KMS-11 (cell line): Measurements from ENCODE around the gene RUVBL2.

Experiments
- H2AFZ ChIP-seq: fragments of 200-600 bp; sonication (generic); 2 replicates; pipeline ENCODE4 v1.6.1; 2016; ENCODE audit warnings: antibody characterized with exemption, mixed run types, low read depth
- H3K27ac ChIP-seq: fragments of 200-600 bp; sonication (generic); 2 replicates; pipeline ENCODE4 v1.6.1; 2016; ENCODE audit warnings: mild to moderate bottlenecking, mixed run types
- H3K27me3 ChIP-seq: fragments of 200-600 bp; sonication (generic); 2 replicates; pipeline ENCODE4 v1.6.1; 2017; ENCODE audit warnings: mild to moderate bottlenecking, low read depth, mixed run types, moderate library complexity; ENCODE audit not compliant: insufficient read depth
- H3K36me3 ChIP-seq: fragments of 200-600 bp; sonication (generic); 2 replicates; pipeline ENCODE4 v1.6.1; 2017; ENCODE audit warnings: mild to moderate bottlenecking, mixed run types; ENCODE audit not compliant: insufficient read depth
- H3K4me1 ChIP-seq: fragments of 200-600 bp; sonication (generic); 2 replicates; pipeline ENCODE4 v1.6.1; 2016; ENCODE audit warnings: mild to moderate bottlenecking, low read depth, mixed run types; ENCODE audit not compliant: poor library complexity, severe bottlenecking
- H3K4me2 ChIP-seq: fragments of 200-600 bp; sonication (generic); 2 replicates; pipeline ENCODE4 v1.7.0; 2016; ENCODE audit warnings: mild to moderate bottlenecking, mixed run types
- H3K4me3 ChIP-seq: fragments of 200-600 bp; sonication (generic); IDR thresholded peaks from 2 replicates; pipeline ENCODE4 v1.6.1; 2017; ENCODE audit warnings: low read depth, low read length, mixed read lengths; ENCODE audit not compliant: insufficient read depth
- H3K79me2 ChIP-seq: fragments of 200-600 bp; sonication (generic); 2 replicates; pipeline ENCODE4 v1.6.1; 2016; ENCODE audit warnings: low read depth, mixed run types; ENCODE audit not compliant: insufficient read depth
- H3K9ac ChIP-seq: fragments of 200-600 bp; sonication (generic); 2 replicates; pipeline ENCODE4 v1.6.1; 2016; ENCODE audit warnings: mild to moderate bottlenecking, mixed run types
- H4K20me1 ChIP-seq: fragments of 200-600 bp; sonication (generic); 2 replicates; pipeline ENCODE4 v1.6.1; 2016; ENCODE audit warnings: mild to moderate bottlenecking, mixed run types; ENCODE audit not compliant: insufficient read depth
- TF ChIP-seq, protein P1 (sequence below): fragments of 200-600 bp; sonication (generic); conservative IDR thresholded peaks from 2 replicates; pipeline ENCODE4 v1.6.1; 2017; ENCODE audit warnings: low read depth, mild to moderate bottlenecking, antibody characterized with exemption, low read length, moderate library complexity, mixed read lengths

RUVBL2 gene

GRCh38 chr19:49004133-49004532 lies 10.4 kb downstream of the RUVBL2 start:
- Histone ChIP-seq H3K27me3 (no peaks in the 10 kb centered on the region), H3K36me3 (peaks cover 7% of the 10 kb centered on the region; the same call in 1 of the 2 replicates), H3K4me1 (no peaks in the 10 kb centered on the region)

GRCh38 chr19:49004964-49005614 lies 11.4 kb downstream of the RUVBL2 start:
- H3K79me2 ChIP-seq, result no peaks in the 10 kb centered on the region
- H3K9ac ChIP-seq, result no peak overlapping the region
- TF ChIP-seq, protein P1, sequence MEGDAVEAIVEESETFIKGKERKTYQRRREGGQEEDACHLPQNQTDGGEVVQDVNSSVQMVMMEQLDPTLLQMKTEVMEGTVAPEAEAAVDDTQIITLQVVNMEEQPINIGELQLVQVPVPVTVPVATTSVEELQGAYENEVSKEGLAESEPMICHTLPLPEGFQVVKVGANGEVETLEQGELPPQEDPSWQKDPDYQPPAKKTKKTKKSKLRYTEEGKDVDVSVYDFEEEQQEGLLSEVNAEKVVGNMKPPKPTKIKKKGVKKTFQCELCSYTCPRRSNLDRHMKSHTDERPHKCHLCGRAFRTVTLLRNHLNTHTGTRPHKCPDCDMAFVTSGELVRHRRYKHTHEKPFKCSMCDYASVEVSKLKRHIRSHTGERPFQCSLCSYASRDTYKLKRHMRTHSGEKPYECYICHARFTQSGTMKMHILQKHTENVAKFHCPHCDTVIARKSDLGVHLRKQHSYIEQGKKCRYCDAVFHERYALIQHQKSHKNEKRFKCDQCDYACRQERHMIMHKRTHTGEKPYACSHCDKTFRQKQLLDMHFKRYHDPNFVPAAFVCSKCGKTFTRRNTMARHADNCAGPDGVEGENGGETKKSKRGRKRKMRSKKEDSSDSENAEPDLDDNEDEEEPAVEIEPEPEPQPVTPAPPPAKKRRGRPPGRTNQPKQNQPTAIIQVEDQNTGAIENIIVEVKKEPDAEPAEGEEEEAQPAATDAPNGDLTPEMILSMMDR, result no peak
- no peak overlapping the region for H3K27ac ChIP-seq
- H3K4me2 ChIP-seq, result no peak overlapping the region
- H4K20me1 ChIP-seq, result no peaks in the 10 kb centered on the region
- no peak overlapping the region for H2AFZ ChIP-seq
- H3K27me3 ChIP-seq, result no peaks in the 10 kb centered on the region
- H3K4me3 ChIP-seq, result no peak overlapping the region
- no peaks in the 10 kb centered on the region for H3K4me1 ChIP-seq
- peaks cover 7% of the 10 kb centered on the region; the same call in 1 of the 2 replicates for H3K36me3 ChIP-seq

More at GRCh38 chr19:49004133-49004532, 10.4 kb downstream of the RUVBL2 start:
- no peak overlapping the region for H2AFZ ChIP-seq
- TF ChIP-seq, protein P1, result no peak
- H3K4me3 ChIP-seq, result no peak overlapping the region
- H4K20me1 ChIP-seq, result no peaks in the 10 kb centered on the region
- H3K9ac ChIP-seq, result no peak overlapping the region
- no peak overlapping the region for H3K27ac ChIP-seq
- no peak overlapping the region for H3K4me2 ChIP-seq
- H3K79me2 ChIP-seq, result 0 out of 2 replicates have a peak, but pooled peaks cover 4% of the 10 kb centered on the region

- Histone ChIP-seq H3K9ac (no peak overlapping the region), H2AFZ (no peak overlapping the region), H3K4me2 (no peak overlapping the region), H4K20me1 (no peaks in the 10 kb centered on the region), H3K27ac (no peak overlapping the region), H3K36me3 (peaks cover 7% of the 10 kb centered on the region; the same call in 1 of the 2 replicates), H3K4me3 (no peak overlapping the region), H3K4me1 (no peaks in the 10 kb centered on the region), H3K79me2 (no peaks in the 10 kb centered on the region), H3K27me3 (no peaks in the 10 kb centered on the region)
- TF ChIP-seq, protein P1, result no peak
Observed at GRCh38 chr19:49006905-49007304, 13.2 kb downstream of the RUVBL2 start.

DNA sequence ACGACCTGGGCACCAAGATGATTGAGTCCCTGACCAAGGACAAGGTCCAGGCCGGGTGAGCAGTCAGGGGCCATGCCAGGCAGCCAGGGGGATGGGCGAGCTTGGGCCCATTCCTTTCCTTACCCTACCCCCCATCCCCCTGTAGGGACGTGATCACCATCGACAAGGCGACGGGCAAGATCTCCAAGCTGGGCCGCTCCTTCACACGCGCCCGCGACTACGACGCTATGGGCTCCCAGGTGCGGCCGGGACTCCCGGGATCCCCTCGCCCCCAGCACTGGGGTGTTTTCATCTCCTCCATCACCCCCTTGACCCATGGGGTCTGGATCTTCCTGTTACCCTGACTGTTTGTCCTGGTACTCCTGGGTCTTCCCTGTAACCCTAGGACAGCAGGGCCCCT lies 16.1 kb downstream of the RUVBL2 start:
- no peak overlapping the region for H3K4me2 ChIP-seq
- peaks cover 7% of the 10 kb centered on the region; the same call in 1 of the 2 replicates for H3K36me3 ChIP-seq
- no peak overlapping the region for H3K9ac ChIP-seq
- no peak overlapping the region for H2AFZ ChIP-seq
- H3K79me2 ChIP-seq, result no peaks in the 10 kb centered on the region
- no peaks in the 10 kb centered on the region for H3K27me3 ChIP-seq
- H3K4me1 ChIP-seq, result no peaks in the 10 kb centered on the region
- H4K20me1 ChIP-seq, result no peaks in the 10 kb centered on the region
- TF ChIP-seq, protein P1, result no peak
- no peak overlapping the region for H3K4me3 ChIP-seq
- no peak overlapping the region for H3K27ac ChIP-seq
